Fibroblast of lung (primary cell): ENCODE data around the gene FBXO38. TPM values are rescaled to one million over a fixed set of nuclear protein-coding genes. Genes with fewer than 3 reads are reported as not detected.

ENCODE experiments used
- DNase-seq, 2 donors: peaks; one replicate each; pipeline versions ENCODE4 v3.0.0 to v3.0.0-alpha.2; 2010; ENCODE audit warnings: low read depth in 2 of 2
- H2AFZ ChIP-seq: 2 replicates; pipeline ENCODE4 v1.5.1; 2012; ENCODE audit warnings: low read length, control low read depth, inconsistent platforms
- H3K27ac ChIP-seq: 2 replicates; pipeline ENCODE4 v1.5.1; 2011; ENCODE audit warnings: low read length, control low read depth; ENCODE audit not compliant: insufficient read depth
- H3K27me3 ChIP-seq: 2 replicates; pipeline ENCODE4 v1.5.1; 2011; ENCODE audit warnings: mild to moderate bottlenecking, low read length; ENCODE audit not compliant: control insufficient read depth, insufficient read depth
- H3K36me3 ChIP-seq: 2 replicates; pipeline ENCODE4 v1.5.1; 2011; ENCODE audit warnings: low read length; ENCODE audit not compliant: control insufficient read depth, insufficient read depth
- H3K4me1 ChIP-seq: 2 replicates; pipeline ENCODE4 v1.5.1; 2011; ENCODE audit warnings: low read length; ENCODE audit not compliant: control insufficient read depth, insufficient read depth; ENCODE audit errors: extremely low read depth
- H3K4me2 ChIP-seq: 2 replicates; pipeline ENCODE4 v1.5.1; 2011; ENCODE audit warnings: low read length, control low read depth; ENCODE audit not compliant: insufficient read depth; ENCODE audit errors: extremely low read depth
- H3K4me3 ChIP-seq, 4 experiments: fragments of 200-600 bp in 1 of 4; sonication (generic) in 1 of 4; replicated peaks in 1 of 4; 2 replicates each; pipeline ENCODE4 v1.5.1; 2011 to 2016; ENCODE audit warnings: low read length in 4 of 4, low read depth in 3 of 4, mild to moderate bottlenecking in 3 of 4, control low read depth in 2 of 4, inconsistent platforms in 1 of 4, mixed read lengths in 1 of 4; ENCODE audit not compliant: insufficient read depth in 1 of 4; ENCODE audit errors: control extremely low read depth in 1 of 4
- H3K79me2 ChIP-seq: 2 replicates; pipeline ENCODE4 v1.5.1; 2012; ENCODE audit warnings: mild to moderate bottlenecking, low read length, inconsistent platforms; ENCODE audit not compliant: control insufficient read depth, insufficient read depth
- H3K9ac ChIP-seq: 2 replicates; pipeline ENCODE4 v1.5.1; 2011; ENCODE audit warnings: mild to moderate bottlenecking, low read length, control low read depth; ENCODE audit not compliant: insufficient read depth
- H3K9me3 ChIP-seq: 2 replicates; pipeline ENCODE4 v1.5.1; 2012; ENCODE audit warnings: low read depth, low read length; ENCODE audit not compliant: control insufficient read depth, insufficient read depth
- H4K20me1 ChIP-seq: 2 replicates; pipeline ENCODE4 v1.5.1; 2011; ENCODE audit warnings: low read length; ENCODE audit not compliant: control insufficient read depth, insufficient read depth; ENCODE audit errors: extremely low read depth
- CTCF ChIP-seq, 2 donors: IDR thresholded peaks in 1 of 2; conservative IDR thresholded peaks in 1 of 2; 1 replicate in 1 of 2; 2 replicates in 1 of 2; pipeline ENCODE4 v1.5.1; 2011 to 2012; ENCODE audit warnings: low read length in 2 of 2, control low read depth in 1 of 2, inconsistent platforms in 1 of 2, low read depth in 1 of 2, mild to moderate bottlenecking in 1 of 2
- EZH2 ChIP-seq: IDR thresholded peaks from 2 replicates; pipeline ENCODE4 v1.5.1; 2012; ENCODE audit warnings: low read length, control low read depth, mild to moderate bottlenecking; ENCODE audit errors: missing control alignments
- polyA plus RNA-seq, 2 donors: library from polyadenylated mRNA; depleted of rRNA in 1 of 2; stranded (reverse) in 1 of 2; unstranded in 1 of 2; fragments of >200 nt; gene quantifications; 2 replicates each; pipeline ENCODE4 v1.2.1, GENCODE V29; 2011 to 2012; ENCODE audit warnings: missing spikeins in 1 of 2
- total RNA-seq: library from RNA; depleted of rRNA; stranded (reverse); fragments of >200 nt; gene quantifications from 2 replicates; pipeline ENCODE4 v1.2.1, GENCODE V29; 2014

Gene FBXO38
- total and polyA plus RNA-seq, 2 donors (not counting 1 experiment from before 2014, with no cell fraction given) = 25.0 to 62.4 TPM

- H3K4me1 ChIP-seq = no peaks in the 10 kb centered on the region
- no peaks in the 10 kb centered on the region for H3K79me2 ChIP-seq
- H3K36me3 ChIP-seq = peaks cover 5% of the 10 kb centered on the region
- TF ChIP-seq CTCF (conservative IDR thresholded peaks at IDR 0.05 in 1 of 2, IDR thresholded peaks at IDR 0.05 in 1 of 2; ENCODE audit: low read depth in 1 of 2, low read length in 2 of 2) = no peak
- TF ChIP-seq EZH2 = no peak
- H4K20me1 ChIP-seq = no peaks in the 10 kb centered on the region
- H2AFZ ChIP-seq = no peak overlapping the region
- no peak overlapping the region for H3K4me2 ChIP-seq
- DNase-seq = no peak
- H3K4me3 ChIP-seq = no peak overlapping the region
- H3K27ac ChIP-seq = no peak overlapping the region
- no peaks in the 10 kb centered on the region for H3K9me3 ChIP-seq
- no peak overlapping the region for H3K9ac ChIP-seq
- H3K27me3 ChIP-seq = no peaks in the 10 kb centered on the region
These were observed 34.8 kb downstream of the FBXO38 start for GRCh38 chr5:148418511-148418910.

GRCh38 chr5:148421661-148422060 is 37.9 kb downstream of the FBXO38 start:
- Histone ChIP-seq H3K4me3 (no peak overlapping the region), H3K27me3 (no peaks in the 10 kb centered on the region), H3K4me1 (no peaks in the 10 kb centered on the region), H2AFZ (no peak overlapping the region), H3K27ac (no peak overlapping the region), H3K79me2 (no peaks in the 10 kb centered on the region), H3K9me3 (no peaks in the 10 kb centered on the region), H3K4me2 (no peak overlapping the region), H4K20me1 (no peaks in the 10 kb centered on the region), H3K36me3 (peaks cover 12% of the 10 kb centered on the region), H3K9ac (no peak overlapping the region)
- TF ChIP-seq CTCF (conservative IDR thresholded peaks at IDR 0.05 in 1 of 2, IDR thresholded peaks at IDR 0.05 in 1 of 2; ENCODE audit: low read depth in 1 of 2, low read length in 2 of 2) (no peak), EZH2 (no peak)
- DNase-seq = no peak

GRCh38 chr5:148425808-148426207 is 42.0 kb downstream of the FBXO38 start:
- H3K79me2 ChIP-seq = no peaks in the 10 kb centered on the region
- no peak overlapping the region for H3K27ac ChIP-seq
- H4K20me1 ChIP-seq = no peaks in the 10 kb centered on the region
- peaks cover 13% of the 10 kb centered on the region for H3K36me3 ChIP-seq
- no peak overlapping the region for H3K4me2 ChIP-seq
- TF ChIP-seq CTCF (conservative IDR thresholded peaks at IDR 0.05 in 1 of 2, IDR thresholded peaks at IDR 0.05 in 1 of 2; ENCODE audit: low read depth in 1 of 2, low read length in 2 of 2) (no peak), EZH2 (no peak)
- no peaks in the 10 kb centered on the region for H3K27me3 ChIP-seq
- H3K9me3 ChIP-seq = no peaks in the 10 kb centered on the region
- no peak overlapping the region for H3K9ac ChIP-seq
- H2AFZ ChIP-seq = no peak overlapping the region
- peak in 1 of 2 donors; percentile 19 for DNase-seq
- H3K4me1 ChIP-seq = no peaks in the 10 kb centered on the region
- H3K4me3 ChIP-seq = no peak overlapping the region
